HG03432 (cell line): ENCODE results near the gene IFNK.

Experiments
- ATAC-seq: cut with Tn5 transposase; IDR thresholded peaks from one replicate; pipeline ENCODE4 v1.9.1; 2021; ENCODE audit warnings: mild to moderate bottlenecking, moderate library complexity; ENCODE audit not compliant: unreplicated experiment

Gene IFNK

DNA sequence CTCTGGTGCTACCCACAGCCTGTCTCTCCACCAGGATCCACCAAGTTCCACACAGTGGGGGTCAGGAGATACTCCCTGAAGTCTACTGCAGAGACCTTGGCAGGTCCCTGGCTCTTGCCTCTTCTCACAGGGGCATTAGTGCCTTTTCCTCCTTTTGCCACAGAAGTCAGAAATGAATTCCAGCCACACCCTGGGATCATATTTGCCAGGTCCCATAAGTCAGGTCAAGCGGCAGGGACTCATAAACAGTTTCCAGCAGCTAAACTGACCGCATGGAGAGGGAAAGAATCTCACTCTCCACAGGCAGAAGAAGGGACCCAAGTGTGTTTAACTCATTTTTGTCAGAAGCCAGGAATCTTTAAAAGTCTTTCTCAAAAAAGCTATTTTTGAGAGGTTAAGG, 13.3 kb upstream of the IFNK start:
- no peak for ATAC-seq

DNA sequence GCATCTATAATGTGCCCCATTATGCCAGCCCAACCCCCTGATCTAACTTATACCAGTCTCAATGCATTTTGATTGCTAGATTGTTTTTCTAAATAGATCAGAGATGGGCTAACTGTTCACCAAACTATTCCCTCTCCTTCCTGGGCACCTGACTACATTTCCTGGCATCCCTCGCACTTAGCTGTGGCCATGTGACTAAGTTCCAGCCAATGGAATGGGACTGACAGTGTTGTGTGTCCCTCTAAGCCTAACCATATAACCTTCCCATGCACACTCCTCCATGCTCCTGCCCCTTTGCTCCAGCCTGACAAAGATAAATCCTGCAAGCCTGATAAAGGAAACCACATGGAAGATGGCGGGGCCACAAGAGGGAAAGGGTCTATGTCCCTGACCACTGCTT, 12.3 kb upstream of the IFNK start:
- no peak for ATAC-seq

DNA sequence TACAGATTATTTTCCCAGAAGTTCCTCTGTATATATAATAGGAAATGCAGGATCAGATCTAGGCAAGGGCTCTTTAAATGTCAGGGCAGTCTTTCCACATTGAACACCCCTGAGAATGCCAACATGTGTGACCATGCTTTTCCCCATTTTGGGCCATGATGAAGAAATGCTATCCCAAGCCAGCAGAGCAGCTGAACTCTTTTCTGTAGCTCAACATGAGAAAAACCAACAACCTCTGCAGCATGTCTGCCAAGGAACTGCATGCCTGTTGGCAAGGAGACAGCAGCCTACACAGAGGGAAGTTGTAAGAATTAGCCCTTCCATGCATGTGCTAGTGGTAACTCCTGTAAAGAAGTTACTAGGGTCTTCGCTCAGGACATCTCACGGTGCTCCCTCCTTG, 9.5 kb upstream of the IFNK start:
- no peak for ATAC-seq

DNA sequence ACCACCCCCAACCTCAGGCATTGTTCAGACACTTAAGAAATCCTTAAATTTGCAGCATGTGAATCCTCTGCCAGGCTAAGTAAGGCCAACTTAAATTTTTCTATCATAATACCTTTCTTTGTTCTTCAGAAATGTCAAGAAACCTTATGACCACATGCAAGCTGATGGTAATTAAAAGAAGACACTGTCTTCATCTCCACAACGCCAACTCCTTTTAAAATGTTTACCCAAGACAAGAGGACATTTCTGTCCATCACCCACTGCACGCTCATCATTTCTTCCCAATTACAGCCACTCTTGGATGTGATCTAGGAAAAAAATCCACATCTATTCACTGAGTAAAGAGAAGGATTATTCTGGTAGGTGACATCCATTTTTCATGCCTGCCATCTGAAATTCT, 6.1 kb upstream of the IFNK start:
- no peak for ATAC-seq

DNA sequence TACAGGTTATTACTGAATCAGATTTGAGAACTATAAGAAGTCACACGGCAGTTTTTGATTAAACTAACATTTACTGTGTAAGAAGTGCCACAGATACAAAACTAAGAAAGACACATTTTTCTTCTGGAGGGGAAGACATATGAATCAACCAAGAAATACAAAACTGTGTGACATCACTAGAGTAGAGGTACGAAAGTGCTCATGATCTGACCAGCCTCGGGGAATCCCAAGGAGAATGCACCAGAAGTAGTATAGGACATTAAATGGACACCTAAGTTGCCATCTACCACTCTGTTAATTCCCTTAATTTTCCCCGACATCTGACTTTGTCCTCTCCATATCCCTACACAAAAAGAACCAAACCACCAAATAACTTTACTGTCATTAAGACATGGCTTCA, 5.3 kb upstream of the IFNK start:
- no peak for ATAC-seq

DNA sequence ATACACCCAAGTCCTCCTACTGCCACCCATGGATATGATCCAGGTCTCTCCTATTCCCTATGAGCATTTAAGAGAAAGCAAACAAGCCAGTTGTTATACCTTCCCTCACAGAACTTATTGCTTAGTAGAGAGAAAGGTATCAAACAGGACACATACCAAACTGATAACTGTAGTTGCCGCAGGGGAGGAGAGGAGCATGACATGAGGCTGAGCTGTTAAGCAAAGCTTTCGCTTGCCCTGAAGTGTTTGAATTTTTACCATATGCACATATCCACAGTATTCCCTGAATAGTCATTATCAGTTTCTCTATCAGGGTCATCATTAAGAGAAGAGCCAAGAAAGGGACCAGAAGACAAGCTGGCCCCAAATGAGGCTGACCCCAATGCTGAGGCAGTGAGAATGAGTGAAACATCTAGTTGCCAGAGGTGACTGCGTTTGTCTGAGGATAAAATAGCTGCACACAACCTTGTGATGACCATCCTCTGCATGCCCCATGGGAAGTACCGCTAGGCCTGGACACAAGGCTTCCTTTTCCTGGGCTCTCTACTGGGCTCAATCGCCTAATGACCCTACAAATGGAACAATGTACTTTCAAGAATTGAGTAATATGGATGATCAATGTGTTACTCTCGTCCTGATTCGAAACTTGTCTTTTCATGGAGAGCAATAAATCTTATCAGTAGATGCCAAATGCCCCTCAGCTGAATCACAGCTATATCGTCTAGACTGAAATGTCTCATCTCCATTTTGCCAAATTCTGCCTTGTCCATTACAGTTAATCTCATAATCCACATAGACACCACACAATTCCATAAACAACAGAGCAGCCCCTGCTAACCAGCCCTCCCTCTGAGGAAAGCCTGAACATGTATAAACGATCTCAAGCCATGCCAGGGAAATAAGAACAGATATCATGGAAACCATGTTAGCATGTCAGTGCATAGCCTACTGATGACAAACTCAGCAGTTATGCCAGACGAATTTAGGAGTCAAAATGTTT, 4.3 kb upstream of the IFNK start:
- no peak for ATAC-seq

DNA sequence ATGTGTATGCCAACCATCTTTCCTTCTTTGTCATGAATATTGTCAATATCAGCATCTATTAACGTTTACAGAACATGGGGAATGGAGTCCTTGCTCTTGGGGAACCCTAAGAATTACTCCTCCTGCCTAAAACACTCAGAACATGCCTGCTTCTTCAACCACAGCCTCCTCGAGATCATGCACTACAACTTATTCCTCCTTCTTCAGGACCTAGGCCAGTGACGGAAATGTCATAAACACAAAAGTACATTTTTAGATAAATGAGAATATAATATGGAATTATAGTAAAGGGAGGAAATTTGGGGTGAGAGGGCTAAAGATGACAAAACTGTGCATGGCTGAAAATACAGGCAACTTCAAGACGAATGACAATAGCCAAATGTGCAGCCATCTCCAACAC, 3.1 kb upstream of the IFNK start:
- no peak for ATAC-seq

DNA sequence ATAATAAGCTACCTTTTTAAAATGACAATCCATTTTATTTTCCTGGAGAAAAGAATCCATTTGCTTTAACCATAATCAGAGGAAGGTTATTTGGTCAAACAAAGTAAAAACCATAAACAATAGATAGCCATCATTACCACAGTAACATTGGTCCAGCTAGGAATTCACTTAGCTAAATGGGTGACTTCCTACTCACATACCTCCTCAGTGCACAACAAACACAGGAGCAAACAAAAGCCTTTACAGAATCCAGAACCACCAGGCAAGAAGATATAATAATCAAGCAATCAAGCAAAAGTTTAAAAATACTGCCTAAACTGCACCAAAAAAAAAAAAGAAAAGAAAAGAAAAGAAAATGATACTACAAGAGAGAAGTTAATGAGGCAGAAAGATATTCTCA, 949 bp upstream of the IFNK start:
- no peak for ATAC-seq

DNA sequence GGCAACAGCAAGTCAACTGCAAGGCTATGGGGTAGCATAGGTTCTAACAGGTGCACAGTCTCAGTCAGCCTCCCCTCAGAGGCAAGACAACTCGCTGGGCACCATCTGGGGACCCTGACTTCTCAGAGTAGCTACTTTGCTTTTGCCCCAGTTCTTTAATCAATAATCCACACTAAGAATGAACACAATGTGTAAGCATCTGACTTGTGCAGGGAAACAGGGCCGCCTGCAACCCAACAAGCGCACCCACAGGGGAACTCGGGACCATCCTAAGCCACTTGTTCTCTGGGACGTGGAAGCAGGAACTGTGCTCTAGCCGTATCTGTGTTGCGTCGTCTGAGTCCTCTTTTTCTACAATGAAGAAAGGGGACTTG, 3.6 kb downstream of the IFNK start:
- ATAC-seq, result no peak

DNA sequence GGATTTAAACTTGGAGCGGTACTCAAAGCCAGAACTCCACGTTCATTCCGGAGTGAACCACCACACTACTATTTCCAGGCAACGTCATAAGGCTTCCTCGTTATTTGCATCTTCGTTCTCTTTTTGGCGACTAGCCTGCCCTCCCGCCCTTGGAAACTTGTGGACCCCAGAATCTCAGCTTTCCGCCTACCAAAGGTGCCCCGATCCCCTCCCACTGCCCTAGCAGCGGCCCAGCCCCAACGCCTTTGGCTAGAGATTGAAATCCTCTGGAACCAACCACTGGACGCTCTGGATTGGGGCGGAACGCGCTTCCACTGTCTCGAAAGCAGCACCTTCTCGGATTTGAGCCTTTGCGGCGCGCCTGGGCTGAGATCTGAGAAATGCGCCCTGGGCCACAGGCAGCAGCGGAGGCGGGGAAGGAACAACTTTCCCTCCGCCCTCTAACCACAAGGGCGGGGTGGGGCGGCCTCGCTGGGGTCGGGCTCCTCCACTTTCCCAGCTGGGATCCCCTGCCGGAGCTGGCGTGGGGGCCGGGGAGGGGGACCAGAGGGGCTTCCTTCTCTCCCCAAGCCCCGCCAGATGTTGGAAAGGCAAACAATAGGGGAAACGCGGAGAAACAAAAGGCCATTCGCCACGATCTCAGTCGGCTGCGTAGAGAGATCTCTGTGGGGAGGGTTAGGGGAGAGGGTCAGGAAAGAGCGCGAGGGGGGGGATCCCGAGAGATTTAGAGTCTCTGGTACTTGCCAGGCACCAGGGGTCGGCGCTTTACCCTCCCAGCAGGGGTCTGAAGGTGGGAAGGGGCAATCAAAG, 4.2 kb downstream of the IFNK start:
- ATAC-seq, result peak; percentile 68

DNA sequence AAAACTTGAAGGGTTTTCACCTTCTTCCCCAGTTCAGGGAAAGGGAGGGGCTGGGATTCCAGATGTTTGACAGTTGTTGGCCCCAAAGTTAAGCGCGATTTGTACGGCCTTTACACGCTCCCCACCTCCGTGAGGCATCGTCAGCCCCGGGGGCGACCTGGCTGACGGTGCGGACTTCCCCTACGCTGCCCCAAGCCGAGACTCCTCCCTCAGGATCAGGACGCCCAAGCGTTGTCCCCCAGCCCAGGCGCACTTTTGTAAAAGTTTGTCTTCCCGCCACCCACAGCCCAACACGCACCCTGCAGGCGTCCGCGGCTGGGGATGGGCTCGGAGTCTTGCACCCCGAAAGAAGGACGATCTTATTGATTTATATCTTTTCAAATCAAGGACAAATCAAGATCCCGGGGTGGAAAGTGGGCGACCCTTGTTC, 4.8 kb downstream of the IFNK start:
- peak; percentile 61 for ATAC-seq

DNA sequence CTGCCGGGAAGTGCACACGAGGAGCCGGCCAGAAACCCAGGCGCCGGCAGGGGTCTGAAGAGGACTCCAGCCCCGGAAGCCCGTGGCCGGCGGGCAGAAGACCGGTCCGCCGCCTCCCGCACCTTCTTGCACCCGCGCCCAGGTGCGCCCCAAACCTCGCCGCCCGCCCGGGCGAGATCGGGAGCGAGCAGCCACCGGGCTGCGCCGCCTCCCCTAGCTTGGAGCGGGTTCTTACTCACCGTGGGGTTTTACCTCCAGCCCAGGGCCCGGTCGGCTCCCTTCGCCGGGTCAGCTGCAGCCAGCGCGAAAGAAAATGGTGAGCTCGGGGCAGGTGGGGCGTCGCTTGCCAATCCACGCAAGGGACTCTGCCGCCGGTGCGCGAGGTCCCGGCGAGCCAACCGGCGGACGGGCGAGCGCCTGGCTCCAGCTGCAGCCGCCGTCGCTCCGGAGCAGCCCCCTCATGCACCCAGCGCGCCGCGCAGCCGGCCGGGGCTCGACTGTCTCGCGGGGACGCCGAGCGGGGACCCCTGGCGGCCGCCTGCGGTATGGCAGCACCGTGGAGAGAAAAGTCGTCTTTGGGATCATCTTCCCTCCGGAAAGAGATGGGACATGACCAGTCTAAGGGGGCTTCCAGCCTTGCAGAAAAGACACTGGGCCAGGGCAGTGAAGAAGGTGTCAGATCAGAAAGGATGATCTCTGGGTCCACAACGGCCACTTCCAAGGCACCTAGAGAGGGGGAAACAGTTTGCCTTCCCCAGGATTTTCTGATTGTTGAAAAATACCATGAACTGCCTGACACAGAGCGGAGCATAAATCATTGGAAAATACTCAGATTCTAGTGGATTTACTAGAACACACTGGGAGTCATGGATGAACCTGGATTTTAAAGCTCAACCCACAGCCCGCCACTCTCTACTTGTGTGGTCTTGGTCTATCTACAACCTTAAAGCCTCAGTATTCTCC, 5.5 kb downstream of the IFNK start, which contains the start of gene MOB3B:
TSS of gene MOB3B (minus strand) at position 499 of the 963 bp plus-strand sequence. CDS start 74,264 bp downstream, outside the sequence.
- ATAC-seq, result peak; percentile 80

DNA sequence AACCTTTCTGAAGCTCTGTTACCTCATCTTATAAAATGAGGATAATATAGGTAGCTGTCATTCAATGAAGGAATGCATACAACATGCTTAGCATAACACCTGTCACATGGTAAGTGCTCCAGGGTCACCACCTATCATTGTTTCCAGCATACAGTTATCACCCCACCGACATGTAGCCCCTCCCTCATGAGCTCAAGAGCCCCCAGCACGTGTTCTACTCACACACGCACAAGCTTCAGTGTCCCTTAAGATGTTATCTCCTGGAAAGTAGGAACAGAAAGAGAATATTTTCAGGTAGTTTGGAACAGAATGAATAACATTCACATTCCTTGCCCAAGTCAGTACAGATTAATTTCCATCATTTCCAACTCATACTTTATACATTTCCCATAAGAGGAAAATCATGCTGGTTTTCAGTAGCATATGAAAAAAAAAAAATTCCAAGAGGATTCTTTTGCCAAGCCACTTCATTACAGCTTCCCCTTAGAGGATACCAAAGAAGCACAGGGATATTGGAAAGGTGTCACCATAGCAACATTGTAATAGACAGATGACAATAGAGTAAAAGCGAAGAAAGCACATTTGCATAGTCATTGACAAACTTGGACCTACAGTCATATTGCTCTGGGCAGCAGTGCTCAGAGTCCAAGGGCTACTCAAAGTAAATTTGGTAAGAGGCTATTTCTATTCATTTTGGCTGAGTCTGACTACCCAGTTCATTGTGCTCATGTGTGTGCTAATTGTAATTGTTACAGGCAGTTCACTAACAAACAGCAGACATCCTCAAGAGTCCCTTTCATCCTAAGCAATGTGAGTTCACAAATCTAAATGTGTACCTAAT, 7.0 kb downstream of the IFNK start:
- no peak for ATAC-seq

DNA sequence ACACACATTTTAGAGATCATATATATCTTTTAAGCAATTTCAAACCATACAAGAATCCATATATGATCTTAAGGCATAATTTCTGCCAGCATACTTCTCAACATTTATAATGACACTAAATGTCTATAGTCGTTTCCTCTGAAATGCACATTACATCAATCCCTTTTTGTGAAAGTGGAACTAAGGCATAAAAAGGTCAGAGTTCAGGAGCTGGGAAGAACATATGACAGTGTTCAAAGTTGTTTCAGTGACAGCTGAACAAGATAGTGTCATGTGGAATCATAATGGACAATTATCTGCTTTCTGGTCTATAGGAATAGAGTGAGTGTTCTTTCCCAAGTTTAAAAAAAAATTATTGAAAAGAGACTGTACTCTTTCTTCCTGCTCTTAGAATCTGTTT, 8.0 kb downstream of the IFNK start:
- ATAC-seq, result no peak

DNA sequence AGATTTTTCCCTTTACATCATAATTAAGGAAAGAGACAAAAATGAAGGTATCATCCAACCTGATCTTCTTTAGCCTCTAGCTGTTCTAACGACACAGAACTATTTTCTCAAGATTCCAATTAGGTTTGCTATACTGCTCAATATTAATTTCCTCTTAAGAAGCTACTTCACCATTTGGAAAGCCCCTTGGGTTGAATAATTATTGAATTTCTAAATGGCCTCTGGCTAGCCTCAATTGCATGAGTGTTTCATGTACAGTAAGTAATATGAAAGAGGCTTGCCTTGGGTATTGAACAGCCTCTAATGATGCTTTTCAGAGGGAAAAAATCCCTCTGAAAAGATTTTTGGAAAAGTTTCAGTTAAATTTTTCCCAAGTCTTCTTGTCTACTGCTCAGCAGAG, 9.2 kb downstream of the IFNK start:
- ATAC-seq, result no peak

DNA sequence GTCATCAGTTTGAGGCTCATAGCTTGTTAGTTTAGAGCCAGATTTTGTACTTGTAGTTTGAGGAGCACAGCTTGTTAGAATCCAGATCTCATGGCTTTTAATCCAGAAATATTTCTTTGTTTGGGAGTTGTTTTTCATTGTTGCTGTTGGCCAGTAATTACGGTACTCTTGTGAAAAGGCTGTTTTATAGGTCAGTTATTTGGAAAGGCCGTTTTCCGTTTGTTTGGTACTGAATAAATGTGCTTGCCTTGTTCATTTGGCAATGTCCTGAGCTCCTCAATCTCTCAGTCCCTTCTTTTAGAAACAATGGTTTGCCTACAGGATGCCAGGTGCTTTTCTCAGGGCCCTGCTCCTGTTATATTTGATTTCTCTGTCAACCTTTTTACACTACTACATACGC, 10.0 kb downstream of the IFNK start:
- no peak for ATAC-seq

DNA sequence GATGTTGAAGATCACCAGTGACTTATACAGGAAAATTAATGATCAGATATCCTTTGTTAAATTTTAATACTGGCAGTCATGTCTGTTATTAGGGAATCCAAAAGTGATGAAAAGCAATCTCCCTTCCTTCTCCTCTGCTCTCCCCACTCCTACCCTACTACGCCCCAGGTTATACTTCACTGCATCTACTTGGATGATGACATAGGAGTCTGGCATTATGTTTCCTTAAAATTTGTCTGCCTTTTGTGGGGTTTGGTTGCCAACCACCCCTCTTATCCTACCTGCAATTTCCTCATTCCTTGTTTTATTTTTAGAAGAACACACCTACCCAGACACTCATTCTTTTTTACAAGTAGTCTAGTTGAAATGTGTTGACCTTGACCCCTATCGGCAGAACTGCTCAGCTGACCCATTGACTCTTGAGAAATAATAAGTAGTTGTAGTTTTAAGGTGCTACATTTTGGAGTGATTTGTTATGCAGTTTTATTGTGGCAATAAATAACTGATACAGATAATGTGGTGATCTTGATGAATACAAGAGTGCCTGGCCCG, 10.6 kb downstream of the IFNK start:
- no peak for ATAC-seq

DNA sequence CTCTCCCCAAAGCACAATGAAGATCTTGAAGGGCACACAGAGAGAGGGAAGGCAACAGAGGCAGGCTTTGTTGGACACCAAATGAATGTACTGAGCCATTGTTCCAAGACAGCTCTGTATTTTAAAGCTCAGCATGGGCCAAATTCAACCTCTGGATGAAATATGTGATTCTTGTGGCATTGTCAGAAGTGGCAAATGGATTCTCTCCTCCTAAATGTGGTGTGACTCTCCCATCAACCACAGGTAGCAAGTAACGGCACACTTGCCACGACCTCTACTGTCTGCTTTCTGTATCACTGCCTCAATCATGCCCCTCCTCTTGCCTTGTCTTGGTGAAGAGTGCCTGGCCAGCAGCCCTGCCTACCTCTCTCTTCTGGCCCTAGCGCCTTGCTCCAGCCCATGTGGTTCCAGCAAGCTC, 11.6 kb downstream of the IFNK start:
- no peak for ATAC-seq

DNA sequence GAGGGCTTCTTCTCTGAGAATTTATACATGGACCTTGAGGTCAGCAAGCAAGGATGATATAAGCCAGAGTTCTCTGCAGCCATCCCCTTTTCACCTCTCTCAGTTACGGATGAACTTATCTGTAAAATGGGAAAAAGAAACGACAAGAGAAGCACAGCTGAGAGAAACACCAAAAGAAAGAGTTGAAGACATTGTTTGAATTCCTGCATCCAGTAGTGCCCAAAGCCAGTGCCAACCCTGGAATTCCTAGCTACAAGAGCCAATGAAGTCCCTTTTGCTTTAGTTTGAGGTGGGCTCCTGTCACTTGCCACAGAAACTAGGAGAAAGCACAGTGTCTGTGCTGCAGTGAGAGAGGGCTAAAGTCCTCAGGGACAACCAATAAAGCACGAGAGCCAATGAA, 12.1 kb downstream of the IFNK start:
- no peak for ATAC-seq
